ENCODE data around the gene TTPAL.

DNA sequence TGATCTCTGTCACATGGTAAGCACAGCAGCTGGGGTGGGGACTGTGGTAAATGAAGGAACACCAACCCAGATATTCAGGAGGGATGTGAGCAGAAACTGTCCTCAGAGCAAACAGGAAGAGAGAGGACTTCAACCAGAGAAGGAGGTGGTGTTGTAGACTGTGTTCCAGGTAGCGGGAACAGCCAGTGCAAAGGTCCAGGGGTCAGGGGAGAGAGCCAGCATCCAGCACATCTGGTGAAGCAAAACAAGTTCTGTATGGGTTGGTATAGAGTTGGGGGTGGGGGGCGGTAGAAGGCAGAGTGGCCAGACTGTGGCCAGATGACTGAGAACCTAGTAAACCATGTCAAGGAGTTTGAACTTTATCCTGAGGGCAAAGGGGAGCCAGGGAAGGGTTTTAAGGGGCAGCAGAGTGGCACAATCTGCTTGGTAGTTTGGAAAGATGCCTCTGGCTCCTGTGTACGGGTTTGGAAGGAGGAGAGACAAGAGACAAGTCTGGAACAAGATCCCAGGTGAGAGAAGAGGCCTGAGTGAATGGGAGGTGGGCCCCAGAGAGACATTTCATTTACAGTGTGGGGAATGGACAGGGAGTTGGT is 27.8 kb upstream of the TTPAL start:
- TF ChIP-seq, protein P1, sequence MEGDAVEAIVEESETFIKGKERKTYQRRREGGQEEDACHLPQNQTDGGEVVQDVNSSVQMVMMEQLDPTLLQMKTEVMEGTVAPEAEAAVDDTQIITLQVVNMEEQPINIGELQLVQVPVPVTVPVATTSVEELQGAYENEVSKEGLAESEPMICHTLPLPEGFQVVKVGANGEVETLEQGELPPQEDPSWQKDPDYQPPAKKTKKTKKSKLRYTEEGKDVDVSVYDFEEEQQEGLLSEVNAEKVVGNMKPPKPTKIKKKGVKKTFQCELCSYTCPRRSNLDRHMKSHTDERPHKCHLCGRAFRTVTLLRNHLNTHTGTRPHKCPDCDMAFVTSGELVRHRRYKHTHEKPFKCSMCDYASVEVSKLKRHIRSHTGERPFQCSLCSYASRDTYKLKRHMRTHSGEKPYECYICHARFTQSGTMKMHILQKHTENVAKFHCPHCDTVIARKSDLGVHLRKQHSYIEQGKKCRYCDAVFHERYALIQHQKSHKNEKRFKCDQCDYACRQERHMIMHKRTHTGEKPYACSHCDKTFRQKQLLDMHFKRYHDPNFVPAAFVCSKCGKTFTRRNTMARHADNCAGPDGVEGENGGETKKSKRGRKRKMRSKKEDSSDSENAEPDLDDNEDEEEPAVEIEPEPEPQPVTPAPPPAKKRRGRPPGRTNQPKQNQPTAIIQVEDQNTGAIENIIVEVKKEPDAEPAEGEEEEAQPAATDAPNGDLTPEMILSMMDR (IDR thresholded peaks at IDR 0.05) = no peak
- no peak for TF ChIP-seq ZFX (IDR thresholded peaks at IDR 0.05; ENCODE audit: borderline replicate concordance)
